ENCODE measurements around the gene SCNN1G.
"Not testable (repeated sequence)": the region's sequence is repeated elsewhere in the genome, so short reads cannot be mapped to it uniquely, and the experiment has no call there.

Gene SCNN1G

GRCh38 chr16:23143391-23143790 lies 39.2 kb upstream of the SCNN1G start:
- TF ChIP-seq CTCF (IDR thresholded peaks at IDR 0.05; ENCODE audit: poor library complexity, severe bottlenecking): no peak
- Histone ChIP-seq H3K36me3 (ENCODE audit: low read depth) (peaks cover 7% of the 10 kb centered on the region), H3K4me1 (ENCODE audit: insufficient read depth, poor library complexity, severe bottlenecking) (peaks cover 55% of the 10 kb centered on the region), H3K4me3 (ENCODE audit: severe bottlenecking) (no peak overlapping the region), H3K27ac (ENCODE audit: poor library complexity, severe bottlenecking) (peak overlapping the region; percentile 84), H3K27me3 (ENCODE audit: insufficient read depth, poor library complexity, severe bottlenecking) (no peaks in the 10 kb centered on the region), H3K9me3 (ENCODE audit: severe bottlenecking) (no peaks in the 10 kb centered on the region)
- ATAC-seq (ENCODE audit: low read depth) (no peak), DNase-seq (ENCODE audit: low spot score) (no peak)

DNA sequence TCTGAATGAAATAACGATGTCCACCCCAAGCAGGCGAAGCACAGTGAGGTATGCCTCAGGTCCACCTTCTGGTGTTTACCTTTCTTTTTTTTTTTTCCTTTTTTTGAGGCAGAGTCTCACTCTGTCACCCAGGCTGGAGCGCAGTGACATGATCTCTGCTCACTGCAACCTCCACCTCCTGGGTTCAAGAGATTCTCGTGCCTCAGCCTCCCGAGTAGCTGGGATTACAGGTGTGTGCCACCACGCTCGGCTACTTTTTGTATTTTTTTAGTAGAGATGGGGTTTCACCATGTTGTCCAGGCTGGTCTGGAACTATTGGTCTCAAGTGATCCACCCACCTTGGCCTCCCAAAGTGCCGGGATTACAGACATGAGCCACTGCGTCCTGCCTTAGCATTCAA lies 38.2 kb upstream of the SCNN1G start:
- H3K27ac ChIP-seq (ENCODE audit: poor library complexity, severe bottlenecking): peak overlapping the region; percentile 84
- not testable (repeated sequence) for DNase-seq (ENCODE audit: low spot score); H3K27me3 ChIP-seq (ENCODE audit: insufficient read depth, poor library complexity, severe bottlenecking); H3K4me3 ChIP-seq (ENCODE audit: severe bottlenecking); H3K36me3 ChIP-seq (ENCODE audit: low read depth); ATAC-seq (ENCODE audit: low read depth); H3K9me3 ChIP-seq (ENCODE audit: severe bottlenecking)
- H3K4me1 ChIP-seq (ENCODE audit: insufficient read depth, poor library complexity, severe bottlenecking): peaks cover 55% of the 10 kb centered on the region

DNA sequence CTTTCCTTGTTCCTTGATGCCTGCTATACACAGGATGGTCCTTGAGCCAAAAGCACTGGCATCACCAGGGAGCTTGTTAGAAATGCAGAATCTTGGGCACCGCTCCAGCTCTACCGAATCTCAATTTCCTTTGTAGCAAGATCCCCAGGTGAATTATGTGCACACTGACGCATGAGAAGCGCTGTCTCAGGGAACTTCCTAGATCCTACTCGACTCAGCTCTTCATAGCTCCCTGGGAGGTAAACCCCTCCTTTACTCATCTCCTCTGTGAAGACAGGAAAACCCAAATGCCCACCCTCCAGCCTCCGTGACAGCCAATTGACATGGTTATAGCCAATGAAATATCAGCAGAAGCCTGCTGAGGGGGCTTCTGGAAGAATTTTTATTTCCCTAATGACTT lies 37.4 kb upstream of the SCNN1G start:
- no peaks in the 10 kb centered on the region for H3K9me3 ChIP-seq (ENCODE audit: severe bottlenecking)
- TF ChIP-seq CTCF (IDR thresholded peaks at IDR 0.05; ENCODE audit: poor library complexity, severe bottlenecking): no peak
- peaks cover 7% of the 10 kb centered on the region for H3K36me3 ChIP-seq (ENCODE audit: low read depth)
- ATAC-seq (ENCODE audit: low read depth): peak; percentile 19; the same call in 2 of the 3 replicates
- H3K4me3 ChIP-seq (ENCODE audit: severe bottlenecking): no peak overlapping the region
- no peaks in the 10 kb centered on the region for H3K27me3 ChIP-seq (ENCODE audit: insufficient read depth, poor library complexity, severe bottlenecking)
- DNase-seq (ENCODE audit: low spot score): no peak
- peak overlapping the region; percentile 84 for H3K27ac ChIP-seq (ENCODE audit: poor library complexity, severe bottlenecking)
- H3K4me1 ChIP-seq (ENCODE audit: insufficient read depth, poor library complexity, severe bottlenecking): peaks cover 57% of the 10 kb centered on the region

GRCh38 chr16:23145608-23146007 lies 36.9 kb upstream of the SCNN1G start:
- H3K27me3 ChIP-seq (ENCODE audit: insufficient read depth, poor library complexity, severe bottlenecking): no peaks in the 10 kb centered on the region
- no peak for TF ChIP-seq CTCF (IDR thresholded peaks at IDR 0.05; ENCODE audit: poor library complexity, severe bottlenecking)
- H3K27ac ChIP-seq (ENCODE audit: poor library complexity, severe bottlenecking): peak overlapping the region; percentile 84
- ATAC-seq (ENCODE audit: low read depth): peak; percentile 28; the same call in 2 of the 3 replicates
- no peak for DNase-seq (ENCODE audit: low spot score)
- H3K9me3 ChIP-seq (ENCODE audit: severe bottlenecking): no peaks in the 10 kb centered on the region
- H3K4me1 ChIP-seq (ENCODE audit: insufficient read depth, poor library complexity, severe bottlenecking): peaks cover 58% of the 10 kb centered on the region
- peaks cover 7% of the 10 kb centered on the region for H3K36me3 ChIP-seq (ENCODE audit: low read depth)
- no peak overlapping the region for H3K4me3 ChIP-seq (ENCODE audit: severe bottlenecking)

GRCh38 chr16:23146877-23147601 lies 35.5 kb upstream of the SCNN1G start:
- no peaks in the 10 kb centered on the region for H3K27me3 ChIP-seq (ENCODE audit: insufficient read depth, poor library complexity, severe bottlenecking)
- H3K27ac ChIP-seq (ENCODE audit: poor library complexity, severe bottlenecking): peak overlapping the region; percentile 84
- peak overlapping the region; percentile 97 for H3K4me3 ChIP-seq (ENCODE audit: severe bottlenecking)
- H3K9me3 ChIP-seq (ENCODE audit: severe bottlenecking): no peaks in the 10 kb centered on the region
- no peak for DNase-seq (ENCODE audit: low spot score)
- TF ChIP-seq CTCF (IDR thresholded peaks at IDR 0.05; ENCODE audit: poor library complexity, severe bottlenecking): no peak
- H3K4me1 ChIP-seq (ENCODE audit: insufficient read depth, poor library complexity, severe bottlenecking): peaks cover 50% of the 10 kb centered on the region
- H3K36me3 ChIP-seq (ENCODE audit: low read depth): peaks cover 3% of the 10 kb centered on the region; the same call in 1 of the 2 replicates
- no peak for ATAC-seq (ENCODE audit: low read depth)

Data from RWPE2 (cell line).